GM19035 (cell line): ENCODE data around the gene PRPH.
"Not testable (repeated sequence)": the region's sequence is repeated elsewhere in the genome, so short reads cannot be mapped to it uniquely, and the experiment has no call there.

Experiments
- ATAC-seq: cut with Tn5 transposase; IDR thresholded peaks from one replicate; pipeline ENCODE4 v1.9.1; 2021; ENCODE audit not compliant: unreplicated experiment

PRPH gene

DNA sequence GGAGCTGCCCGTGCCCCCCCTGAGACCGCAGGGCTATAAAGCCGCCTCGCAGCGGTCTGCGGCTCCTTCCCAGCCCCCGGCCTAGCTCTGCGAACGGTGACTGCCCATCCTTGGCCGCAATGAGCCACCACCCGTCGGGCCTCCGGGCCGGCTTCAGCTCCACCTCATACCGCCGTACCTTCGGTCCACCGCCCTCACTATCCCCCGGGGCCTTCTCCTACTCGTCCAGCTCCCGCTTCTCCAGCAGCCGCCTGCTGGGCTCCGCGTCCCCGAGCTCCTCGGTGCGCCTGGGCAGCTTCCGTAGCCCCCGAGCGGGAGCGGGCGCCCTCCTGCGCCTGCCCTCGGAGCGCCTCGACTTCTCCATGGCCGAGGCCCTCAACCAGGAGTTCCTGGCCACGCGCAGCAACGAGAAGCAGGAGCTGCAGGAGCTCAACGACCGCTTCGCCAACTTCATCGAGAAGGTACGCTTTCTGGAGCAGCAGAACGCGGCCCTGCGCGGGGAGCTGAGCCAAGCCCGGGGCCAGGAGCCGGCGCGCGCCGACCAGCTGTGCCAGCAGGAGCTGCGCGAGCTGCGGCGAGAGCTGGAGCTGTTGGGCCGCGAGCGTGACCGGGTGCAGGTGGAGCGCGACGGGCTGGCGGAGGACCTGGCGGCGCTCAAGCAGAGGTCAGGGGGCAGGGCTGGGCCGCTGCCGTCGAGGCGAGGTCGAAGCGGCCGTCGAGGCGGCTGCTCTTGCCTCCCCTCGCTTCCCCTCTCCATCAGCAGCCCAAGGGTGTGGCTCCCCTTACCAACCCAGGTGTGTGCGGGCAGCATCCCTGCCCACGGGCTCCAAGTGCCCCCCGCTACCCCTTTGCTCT is at the start of gene PRPH:
Gene PRPH (plus strand): TSS at position 66 of the 855 bp plus-strand sequence. CDS start 54 bp downstream, at position 120.
- no peak for ATAC-seq

DNA sequence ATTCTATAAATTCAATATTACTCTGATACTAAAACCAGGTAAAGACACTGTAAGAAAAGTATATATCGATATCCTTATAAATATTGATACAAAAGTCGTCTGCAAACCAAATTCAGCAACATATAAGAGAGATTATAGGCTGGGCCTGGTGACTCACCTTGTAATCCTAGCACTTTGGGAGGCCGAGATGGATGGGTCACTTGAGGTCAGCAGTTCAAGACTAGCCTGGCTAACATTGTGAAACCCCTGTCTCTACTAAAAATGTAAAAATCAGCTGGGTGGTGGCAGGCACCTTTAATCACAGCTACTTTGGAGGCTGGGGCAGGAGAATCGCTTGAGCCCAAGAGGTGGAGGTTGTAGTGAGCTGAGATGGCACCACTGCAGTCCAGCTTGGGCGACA is 43.6 kb upstream of the PRPH start:
- ATAC-seq = no peak

DNA sequence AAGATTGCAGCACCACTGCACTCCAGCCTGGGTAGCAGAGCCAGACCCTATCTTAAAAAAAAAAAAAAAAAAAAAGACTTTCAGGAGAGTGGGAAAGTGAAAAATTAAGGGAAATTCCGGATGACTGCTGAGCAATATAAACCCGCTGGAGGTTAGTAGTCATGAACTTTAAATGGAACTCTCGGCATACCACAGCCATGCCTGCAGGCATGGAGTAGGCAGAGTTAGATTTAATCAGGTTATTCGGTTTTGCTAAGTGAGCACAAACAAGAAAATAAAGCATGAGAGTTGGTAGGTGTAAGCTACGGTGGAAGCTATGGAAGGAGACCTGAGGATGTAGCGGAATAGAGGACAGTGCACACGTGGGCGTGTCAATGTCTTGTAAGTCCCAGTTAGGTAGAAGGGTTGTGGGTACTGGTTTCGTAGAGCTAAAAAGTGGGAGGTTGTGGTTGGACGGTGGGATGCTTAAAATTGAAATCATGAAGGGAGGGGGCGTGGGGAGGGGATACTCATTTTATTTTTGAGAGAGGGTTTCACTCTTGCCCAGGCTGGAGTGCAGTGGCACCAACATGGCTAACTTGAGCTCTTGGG is 41.8 kb upstream of the PRPH start:
- no peak for ATAC-seq

- ATAC-seq = not testable (repeated sequence)
These were observed 39.5 kb upstream of the PRPH start for GRCh38 chr12:49255456-49255855.

GRCh38 chr12:49255857-49256637 is 38.9 kb upstream of the PRPH start:
- no peak for ATAC-seq

DNA sequence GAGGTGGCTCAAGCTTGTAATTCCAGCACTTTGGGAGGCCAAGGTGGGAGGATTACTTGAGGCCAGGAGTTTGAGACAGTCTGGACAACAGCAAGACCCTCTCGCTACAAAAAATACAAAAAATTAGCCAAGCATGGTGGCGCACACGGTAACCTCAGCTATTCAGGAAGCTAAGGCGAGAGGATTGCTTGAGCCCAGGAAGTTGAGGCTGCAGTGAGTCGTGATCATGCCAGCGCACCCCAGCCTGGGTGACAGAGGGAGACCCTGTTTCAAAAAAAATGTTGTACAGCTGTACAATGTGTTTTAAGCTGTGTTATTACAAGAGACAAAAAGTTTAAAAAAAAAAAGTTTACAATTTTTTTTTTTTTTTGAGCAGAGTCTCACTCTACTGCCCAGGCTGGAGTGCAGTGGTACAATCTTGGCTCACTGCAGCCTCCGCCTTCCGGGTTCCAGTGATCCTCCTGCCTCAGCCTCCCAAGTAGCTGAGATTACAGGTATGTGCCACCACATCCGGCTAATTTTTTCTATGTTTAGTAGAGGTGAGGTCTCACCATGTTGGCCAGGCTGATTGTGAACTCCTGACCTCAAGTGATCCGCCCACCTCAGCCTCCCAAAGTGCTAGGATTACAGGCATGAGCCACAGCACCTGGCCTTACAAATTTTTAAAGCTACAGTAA is 37.3 kb upstream of the PRPH start:
- not testable (repeated sequence) for ATAC-seq

GRCh38 chr12:49259452-49259851 is 35.5 kb upstream of the PRPH start:
- no peak for ATAC-seq

DNA sequence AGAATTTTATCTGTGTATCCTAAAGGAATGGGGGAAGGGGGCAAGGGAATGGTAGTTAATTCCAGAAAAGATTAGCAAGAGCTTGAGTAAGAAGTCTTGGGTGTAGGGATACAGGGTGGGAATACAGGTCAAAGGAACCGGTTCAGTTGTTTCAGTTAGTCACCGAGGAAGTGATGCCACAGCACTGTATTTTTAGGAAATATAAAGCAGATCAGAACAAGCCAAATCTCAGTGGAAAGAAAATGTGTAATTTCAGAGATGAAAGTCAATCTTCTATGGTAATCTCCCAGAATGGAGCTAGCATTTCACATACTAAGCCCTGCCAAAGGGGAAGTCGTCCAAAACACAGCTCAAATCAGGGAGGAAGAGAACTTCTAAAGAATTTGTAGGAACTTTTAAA is 34.8 kb upstream of the PRPH start:
- ATAC-seq = no peak

- ATAC-seq = no peak
These were observed 34.2 kb upstream of the PRPH start for GRCh38 chr12:49260571-49261363.

- no peak for ATAC-seq
These were observed 33.2 kb upstream of the PRPH start for GRCh38 chr12:49261721-49262120.

DNA sequence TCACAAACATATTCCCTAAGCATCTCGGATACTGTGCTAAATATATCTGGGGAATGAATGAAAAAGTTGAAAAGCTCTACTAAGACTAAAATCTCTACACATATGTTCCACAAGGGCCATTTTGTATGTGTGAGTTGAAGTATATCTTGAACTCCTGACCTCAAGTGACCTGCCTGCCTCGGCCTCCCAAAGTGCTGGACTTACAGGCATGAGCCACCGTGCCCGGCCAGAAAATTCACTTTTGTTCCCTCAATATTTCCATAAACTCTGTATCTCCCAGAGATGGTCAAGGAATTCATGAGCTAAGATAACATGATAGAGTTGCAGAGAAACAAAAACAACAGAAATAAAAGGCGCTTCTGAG is 31.6 kb upstream of the PRPH start:
- no peak for ATAC-seq

- ATAC-seq = peak; percentile 35
These were observed 30.5 kb upstream of the PRPH start for GRCh38 chr12:49264466-49264872.

DNA sequence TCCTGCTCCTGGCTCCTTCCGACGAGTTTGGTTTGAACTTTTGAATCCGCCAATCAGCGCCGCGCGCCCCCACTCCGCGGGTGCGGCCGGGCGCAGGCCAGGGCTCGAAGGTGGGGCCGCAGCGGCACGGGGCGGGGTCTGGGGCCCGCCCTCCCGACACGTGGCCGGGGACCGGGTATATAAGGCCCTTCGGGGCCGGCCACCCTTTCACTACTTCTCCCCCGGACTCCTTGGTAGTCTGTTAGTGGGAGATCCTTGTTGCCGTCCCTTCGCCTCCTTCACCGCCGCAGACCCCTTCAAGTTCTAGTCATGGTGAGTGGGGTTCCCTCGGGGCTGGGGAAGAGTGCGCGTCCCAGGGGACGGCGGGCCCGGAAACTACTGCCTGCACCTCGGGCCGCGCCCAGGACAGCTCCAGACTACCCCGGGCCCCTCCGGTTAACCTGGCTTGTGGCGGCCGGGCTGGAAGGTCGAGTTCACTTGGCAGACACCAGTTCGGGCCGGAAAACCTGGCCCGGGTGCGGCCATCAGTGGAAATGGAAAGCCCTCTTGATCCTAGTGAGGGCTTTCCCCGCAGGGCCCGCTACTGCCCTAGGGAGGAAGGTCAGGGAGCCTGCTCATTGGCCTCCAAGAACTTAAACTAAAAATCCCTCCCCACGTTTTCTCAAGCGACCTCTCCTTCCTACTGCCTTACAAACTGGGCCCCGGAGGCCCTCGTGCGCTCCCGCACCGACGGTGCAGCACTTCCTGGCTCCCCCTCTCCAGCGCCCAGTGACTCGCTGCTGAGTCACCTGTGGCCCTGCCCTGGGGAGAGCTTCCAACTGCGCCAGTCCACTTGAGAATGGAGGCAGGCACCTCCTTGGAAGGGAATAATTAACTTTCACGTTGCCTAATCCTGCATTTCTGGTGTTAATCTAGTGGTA is 29.8 kb upstream of the PRPH start, which contains the start of gene TUBA1C:
Gene TUBA1C (plus strand): TSS at position 210 of the 920 bp plus-strand sequence. CDS start 100 bp downstream, at position 310.
- peak; percentile 82 for ATAC-seq

- not testable (repeated sequence) for ATAC-seq
These were observed 25.8 kb upstream of the PRPH start for GRCh38 chr12:49269191-49269590.

- no peak for ATAC-seq
These were observed 21.9 kb upstream of the PRPH start for GRCh38 chr12:49272790-49273725.

DNA sequence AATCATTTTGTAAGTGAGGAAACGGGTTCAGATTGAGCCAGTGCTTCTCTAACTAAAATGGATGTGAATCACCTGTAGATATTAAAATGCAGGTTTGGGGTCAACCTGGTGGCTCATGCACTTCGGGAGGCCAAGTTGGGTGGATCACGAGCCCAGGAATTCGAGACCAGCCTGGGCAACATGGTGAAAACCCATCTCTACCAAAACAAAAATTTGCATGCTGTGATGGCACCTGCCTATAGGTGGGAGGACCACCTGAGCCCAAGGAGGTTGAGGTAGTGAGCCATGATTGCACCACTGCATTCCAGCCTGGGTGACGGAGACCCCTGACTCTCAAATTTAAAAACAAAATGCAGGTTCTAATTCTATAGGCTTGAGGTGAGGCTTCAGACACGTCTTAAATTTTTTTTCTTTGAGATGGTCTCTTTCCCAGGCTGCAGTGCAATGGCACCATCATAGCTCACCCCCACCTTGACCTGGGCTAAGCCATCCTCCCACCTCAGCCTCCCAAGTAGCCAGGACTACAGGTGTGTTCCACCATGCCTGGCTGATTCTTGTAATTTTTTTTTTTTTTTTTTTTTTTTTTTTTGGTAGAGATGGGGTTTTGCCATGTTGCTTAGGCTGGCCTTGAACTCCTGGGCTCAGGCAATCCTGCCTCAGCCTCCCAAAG is 21.1 kb upstream of the PRPH start:
- ATAC-seq = no peak

DNA sequence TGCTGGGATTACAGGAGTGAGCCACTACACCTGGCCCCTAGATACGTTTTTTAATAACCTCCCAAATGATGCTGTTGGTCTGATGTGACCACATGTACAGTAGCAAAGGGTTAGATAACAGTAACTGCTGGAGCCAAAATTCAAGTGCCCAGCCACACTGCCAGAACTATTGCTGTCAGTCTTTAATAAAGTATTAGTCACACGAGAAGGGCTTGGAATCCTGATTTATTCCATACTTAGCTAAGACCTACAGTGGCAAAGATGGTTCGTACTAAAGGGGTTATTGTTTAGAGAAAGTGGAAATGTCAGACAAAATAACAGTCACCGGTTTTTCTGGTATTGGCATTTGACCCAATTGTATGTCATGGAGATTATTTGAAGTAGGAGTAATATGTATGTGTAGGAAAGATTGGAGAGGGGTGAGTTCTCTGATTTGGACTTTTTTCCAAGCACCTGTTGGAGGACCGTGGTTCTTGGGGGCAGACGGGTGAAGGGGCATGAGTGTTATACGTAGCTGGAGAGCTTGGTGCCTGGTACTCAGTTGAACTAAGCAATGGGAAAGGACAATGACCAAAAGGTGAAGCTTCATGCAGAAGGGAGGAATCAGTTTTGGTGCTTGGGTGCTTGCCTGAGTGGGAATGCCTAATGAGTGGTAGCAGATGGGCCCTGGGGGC is 20.4 kb upstream of the PRPH start:
- no peak for ATAC-seq
